ENCODE results near the gene STX8. TPM values are rescaled to one million over a fixed set of nuclear protein-coding genes. Genes with fewer than 3 reads are reported as not detected.
"Not testable (repeated sequence)": the region's sequence is repeated elsewhere in the genome, so short reads cannot be mapped to it uniquely, and the experiment has no call there.

STX8 gene
- total RNA-seq, 4 donors from 2014 or later: 22.0 to 67.3 (median 46.5) TPM

GRCh38 chr17:9261081-9262012 lies 314.3 kb downstream of the STX8 start:
- Histone ChIP-seq H3K27ac (no peak overlapping the region), H3K4me3 (no peak overlapping the region), H3K27me3 (no peaks in the 10 kb centered on the region), H3K9me3 (no peaks in the 10 kb centered on the region), H3K36me3 (no peaks in the 10 kb centered on the region), H3K4me1 (peaks cover 0 to 7% of the 10 kb centered on the region in 2 donors)
- DNase-seq: no peak
- TF ChIP-seq CTCF (IDR thresholded peaks at IDR 0.05): no peak
- intact Hi-C loops (cut with DNase I; ENCODE audit: low total_unique reads): no loop called here

GRCh38 chr17:9259419-9259818 lies 316.2 kb downstream of the STX8 start:
- Histone ChIP-seq H3K27me3 (no peaks in the 10 kb centered on the region), H3K4me1 (peaks cover 0 to 7% of the 10 kb centered on the region in 2 donors), H3K9me3 (no peaks in the 10 kb centered on the region), H3K4me3 (no peak overlapping the region), H3K27ac (no peak overlapping the region), H3K36me3 (no peaks in the 10 kb centered on the region)
- intact Hi-C loops (cut with DNase I; ENCODE audit: low total_unique reads): no loop called here
- peak in 1 of 2 donors; percentile 54 for DNase-seq
- TF ChIP-seq POLR2A (IDR thresholded peaks at IDR 0.05) (no peak), CTCF (IDR thresholded peaks at IDR 0.05) (no peak)

GRCh38 chr17:9258115-9259015 lies 317.3 kb downstream of the STX8 start:
- intact Hi-C loops (cut with DNase I; ENCODE audit: low total_unique reads): no loop called here
- no peak for DNase-seq
- Histone ChIP-seq H3K27ac (no peak overlapping the region), H3K4me1 (peaks cover 0 to 7% of the 10 kb centered on the region in 2 donors), H3K9me3 (no peaks in the 10 kb centered on the region), H3K36me3 (no peaks in the 10 kb centered on the region), H3K27me3 (no peaks in the 10 kb centered on the region), H3K4me3 (no peak overlapping the region)
- no peak for TF ChIP-seq POLR2A (IDR thresholded peaks at IDR 0.05)
- TF ChIP-seq CTCF (IDR thresholded peaks at IDR 0.05): no peak

- DNase-seq; H3K36me3 ChIP-seq; H3K9me3 ChIP-seq; H3K4me1 ChIP-seq; H3K27me3 ChIP-seq; H3K4me3 ChIP-seq; intact Hi-C loops (cut with DNase I; ENCODE audit: low total_unique reads): not testable (repeated sequence)
- H3K27ac ChIP-seq: peak overlapping the region; percentile 37 to 54
These were observed 318.0 kb downstream of the STX8 start for GRCh38 chr17:9257630-9257965.

- no peaks in the 10 kb centered on the region for H3K9me3 ChIP-seq
- TF ChIP-seq POLR2A (IDR thresholded peaks at IDR 0.05) (no peak), CTCF (IDR thresholded peaks at IDR 0.05) (no peak)
- intact Hi-C loops (cut with DNase I; ENCODE audit: low total_unique reads): no loop called here
- no peaks in the 10 kb centered on the region for H3K27me3 ChIP-seq
- H3K4me3 ChIP-seq: no peak overlapping the region
- peak overlapping the region; percentile 37 to 54 for H3K27ac ChIP-seq
- no peak for DNase-seq
- H3K36me3 ChIP-seq: no peaks in the 10 kb centered on the region
- peaks cover 0 to 7% of the 10 kb centered on the region in 2 donors for H3K4me1 ChIP-seq
These were observed 318.6 kb downstream of the STX8 start for GRCh38 chr17:9256751-9257629.
